HG03469 (cell line): Measurements from ENCODE around the gene PLXNA4.
"Not testable (repeated sequence)": the region's sequence is repeated elsewhere in the genome, so short reads cannot be mapped to it uniquely, and the experiment has no call there.

Source experiments
- ATAC-seq: cut with Tn5 transposase; IDR thresholded peaks from one replicate; pipeline ENCODE4 v1.9.1; 2021; ENCODE audit warnings: mild to moderate bottlenecking, moderate library complexity, moderate number of reproducible peaks; ENCODE audit not compliant: unreplicated experiment

The PLXNA4 gene

GRCh38 chr7:132395361-132395760 lies 180.9 kb downstream of the PLXNA4 start:
- ATAC-seq: no peak

- no peak for ATAC-seq
Measured at GRCh38 chr7:132394283-132395198, 181.7 kb downstream of the PLXNA4 start.

- no peak for ATAC-seq
Measured at GRCh38 chr7:132393789-132394261, 182.4 kb downstream of the PLXNA4 start.

GRCh38 chr7:132392713-132393112 lies 183.6 kb downstream of the PLXNA4 start:
- no peak for ATAC-seq

GRCh38 chr7:132390705-132391104 lies 185.6 kb downstream of the PLXNA4 start:
- no peak for ATAC-seq

GRCh38 chr7:132390049-132390448 lies 186.2 kb downstream of the PLXNA4 start:
- ATAC-seq: not testable (repeated sequence)

GRCh38 chr7:132388688-132389087 lies 187.6 kb downstream of the PLXNA4 start:
- ATAC-seq: no peak

GRCh38 chr7:132387596-132387995 lies 188.7 kb downstream of the PLXNA4 start:
- ATAC-seq: no peak

GRCh38 chr7:132386201-132386681 lies 190.0 kb downstream of the PLXNA4 start:
- ATAC-seq: no peak

- ATAC-seq: no peak
Measured at GRCh38 chr7:132383962-132384361, 192.3 kb downstream of the PLXNA4 start.

- ATAC-seq: no peak
Measured at GRCh38 chr7:132381742-132382472, 194.4 kb downstream of the PLXNA4 start.

- ATAC-seq: no peak
Measured at GRCh38 chr7:132380059-132380458, 196.2 kb downstream of the PLXNA4 start.

- ATAC-seq: no peak
Measured at GRCh38 chr7:132379292-132379691, 197.0 kb downstream of the PLXNA4 start.

GRCh38 chr7:132377703-132378584 lies 198.3 kb downstream of the PLXNA4 start:
- no peak for ATAC-seq

GRCh38 chr7:132377015-132377414 lies 199.3 kb downstream of the PLXNA4 start:
- ATAC-seq: no peak

- no peak for ATAC-seq
Measured at GRCh38 chr7:132376361-132377013, 199.8 kb downstream of the PLXNA4 start.

- no peak for ATAC-seq
Measured at GRCh38 chr7:132373879-132374278, 202.4 kb downstream of the PLXNA4 start.

- no peak for ATAC-seq
Measured at GRCh38 chr7:132373041-132373440, 203.2 kb downstream of the PLXNA4 start.

- ATAC-seq: no peak
Measured at GRCh38 chr7:132371948-132372347, 204.3 kb downstream of the PLXNA4 start.

- no peak for ATAC-seq
Measured at GRCh38 chr7:132368246-132368900, 207.9 kb downstream of the PLXNA4 start.
